Inferior parietal cortex (tissue), 1 donor: ENCODE results near the gene EDIL3.

Experiments
- DNase-seq: peaks from one replicate; pipeline ENCODE4 v3.0.0-alpha.2; 2016; ENCODE audit errors: extremely low spot score

EDIL3 gene

DNA sequence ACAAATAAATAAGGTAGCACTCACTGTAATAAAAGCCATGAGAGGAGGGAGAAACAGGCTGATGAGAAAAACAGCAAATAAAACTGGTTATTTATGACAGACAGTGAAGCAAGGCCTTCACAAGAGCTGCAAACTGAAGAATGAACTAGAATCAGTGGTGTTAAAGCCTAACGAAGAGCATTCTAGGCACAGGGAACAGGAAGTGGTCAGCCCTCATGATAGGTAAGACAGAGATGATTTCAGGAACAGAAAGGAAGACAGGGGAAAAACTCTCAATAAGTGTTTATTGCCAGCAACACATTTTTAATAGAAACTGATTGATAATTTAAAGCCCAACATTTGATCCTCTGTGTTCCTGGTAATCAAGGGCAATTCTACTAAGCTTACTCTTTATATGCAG, 124.5 kb downstream of the EDIL3 start:
- no peak for DNase-seq

DNA sequence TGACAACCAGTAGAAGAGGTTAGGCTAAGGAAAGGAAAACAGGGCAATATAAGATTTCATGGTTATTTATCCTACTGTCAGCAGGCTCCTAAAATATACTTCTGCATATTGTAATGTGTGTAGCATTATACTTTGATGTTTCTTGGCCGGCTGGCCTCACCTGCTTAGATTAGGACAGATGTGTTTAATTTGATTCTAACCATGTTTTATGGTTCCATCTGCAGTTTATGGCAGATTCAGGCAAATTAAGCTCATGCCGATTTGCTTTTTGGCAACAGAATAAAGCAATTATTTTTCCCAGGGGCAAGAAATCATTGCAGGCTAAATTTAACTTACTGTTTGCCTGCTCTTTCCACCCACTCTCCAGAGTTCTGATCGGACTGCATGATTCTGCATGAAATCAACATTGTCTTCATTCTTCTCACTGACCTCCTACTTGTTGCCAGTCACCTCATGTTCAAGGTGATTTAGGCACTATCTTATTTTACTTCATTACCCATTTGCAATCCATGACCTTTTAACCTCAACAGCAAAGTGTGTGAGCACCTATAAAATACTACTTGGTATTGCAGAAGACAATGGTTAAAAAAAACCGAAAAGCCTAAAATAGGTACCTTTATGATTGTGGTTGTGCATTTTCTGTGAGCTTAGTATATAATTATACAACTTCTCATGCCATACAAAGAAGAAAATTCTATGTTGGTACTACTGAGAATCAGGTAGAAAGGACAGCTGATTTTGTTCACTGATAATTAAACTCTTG, 125.2 kb downstream of the EDIL3 start:
- no peak for DNase-seq

- DNase-seq = no peak
Measured at GRCh38 chr5:84257061-84257460, 127.6 kb downstream of the EDIL3 start.

DNA sequence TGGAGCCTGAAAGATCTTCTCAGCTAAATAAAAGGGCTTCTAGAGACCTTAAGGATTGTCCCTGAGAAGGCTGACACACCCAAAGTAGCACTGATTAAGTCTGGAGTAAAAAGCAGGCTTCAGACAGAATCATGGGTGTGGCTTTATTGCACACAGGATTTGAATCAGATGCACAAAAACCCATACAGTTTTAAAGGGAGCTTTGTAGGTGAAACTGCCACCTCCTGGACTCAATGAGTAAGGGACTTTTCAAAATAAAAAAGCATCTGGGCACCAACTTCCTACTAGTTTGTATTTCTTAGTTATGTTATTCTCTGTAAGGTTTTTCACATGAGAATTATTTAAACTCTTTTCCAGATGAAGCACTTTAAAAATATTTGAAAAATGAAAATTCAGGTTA, 129.4 kb downstream of the EDIL3 start:
- no peak for DNase-seq

GRCh38 chr5:84253946-84254345, 130.7 kb downstream of the EDIL3 start:
- DNase-seq = no peak

- no peak for DNase-seq
Measured at GRCh38 chr5:84251503-84251902, 133.2 kb downstream of the EDIL3 start.

DNA sequence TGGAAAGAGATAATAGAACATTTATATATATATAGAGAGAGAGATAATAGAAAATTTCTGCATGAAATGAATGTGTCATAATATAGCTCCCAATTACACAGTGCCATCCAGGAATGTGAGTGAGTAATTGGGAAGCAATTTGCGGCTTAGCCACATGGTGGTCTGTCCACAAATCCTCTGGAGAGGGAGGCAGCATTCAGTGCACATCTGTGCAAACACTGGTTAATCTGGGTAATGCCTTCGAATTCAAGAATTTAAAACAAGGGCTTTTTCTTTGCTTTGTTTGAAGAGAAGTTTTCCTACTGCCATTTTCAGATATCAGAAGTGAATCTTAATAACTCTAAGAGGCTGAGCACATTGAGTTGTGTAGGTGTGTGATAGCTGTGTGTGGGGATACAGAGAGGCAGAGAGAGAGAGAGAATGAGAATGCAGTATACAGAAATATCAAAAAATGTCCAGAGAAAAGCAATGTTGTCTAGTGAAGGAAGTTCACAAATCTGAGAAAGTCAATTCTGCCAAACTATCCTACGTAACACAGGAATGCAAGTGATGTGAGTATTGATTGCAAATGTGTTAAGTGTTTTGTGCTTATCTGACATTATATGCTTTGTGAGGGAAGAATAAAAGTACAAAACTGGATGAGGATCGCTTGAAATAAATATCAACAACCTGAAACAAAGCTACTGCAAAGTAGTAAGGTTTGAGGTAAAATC, 134.6 kb downstream of the EDIL3 start:
- DNase-seq = no peak

GRCh38 chr5:84248013-84248412, 136.7 kb downstream of the EDIL3 start:
- no peak for DNase-seq

GRCh38 chr5:84242286-84242685, 142.4 kb downstream of the EDIL3 start:
- DNase-seq = no peak

- no peak for DNase-seq
Measured at GRCh38 chr5:84239494-84239893, 145.2 kb downstream of the EDIL3 start.

DNA sequence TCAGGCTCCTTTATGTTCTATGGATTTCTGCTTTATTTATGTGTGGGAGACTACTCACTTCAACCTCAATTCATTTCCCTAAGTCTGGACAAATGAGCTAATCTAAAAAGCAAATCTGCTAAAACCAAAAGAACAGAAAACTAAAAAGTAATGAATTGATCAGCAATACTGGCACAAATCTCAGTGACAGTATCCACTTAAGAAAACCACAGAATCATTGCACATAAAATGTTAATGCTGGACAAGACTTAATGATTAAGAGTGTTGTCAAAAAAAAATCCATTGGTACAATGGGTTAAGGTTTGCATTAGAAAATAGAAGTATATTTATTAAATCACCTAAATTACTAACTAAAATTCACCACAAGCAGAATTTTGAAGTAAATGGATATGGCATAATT, 147.6 kb downstream of the EDIL3 start:
- no peak for DNase-seq

DNA sequence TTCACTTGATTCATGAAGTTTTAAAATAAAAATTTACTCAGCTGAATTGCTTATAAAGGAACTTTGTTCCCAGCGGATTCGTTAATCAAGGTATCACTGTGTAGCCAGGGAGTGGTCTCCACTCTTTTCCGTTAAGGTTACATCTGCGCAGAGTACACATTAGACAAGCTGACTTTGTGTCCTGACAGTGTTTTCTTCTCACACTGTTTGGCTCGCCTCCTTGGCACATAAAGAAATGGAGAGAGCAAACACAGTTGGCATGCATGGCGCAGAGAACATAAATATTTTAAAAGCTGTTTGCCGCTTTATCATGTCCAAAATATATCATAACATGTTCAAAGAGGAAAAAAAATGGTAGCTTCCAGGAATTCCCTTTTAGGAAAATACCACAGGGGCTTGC, 153.2 kb downstream of the EDIL3 start:
- DNase-seq = no peak

GRCh38 chr5:84229045-84229444, 155.6 kb downstream of the EDIL3 start:
- no peak for DNase-seq

- no peak for DNase-seq
Measured at GRCh38 chr5:84228266-84228665, 156.4 kb downstream of the EDIL3 start.

- DNase-seq = no peak
Measured at GRCh38 chr5:84227236-84227635, 157.4 kb downstream of the EDIL3 start.

DNA sequence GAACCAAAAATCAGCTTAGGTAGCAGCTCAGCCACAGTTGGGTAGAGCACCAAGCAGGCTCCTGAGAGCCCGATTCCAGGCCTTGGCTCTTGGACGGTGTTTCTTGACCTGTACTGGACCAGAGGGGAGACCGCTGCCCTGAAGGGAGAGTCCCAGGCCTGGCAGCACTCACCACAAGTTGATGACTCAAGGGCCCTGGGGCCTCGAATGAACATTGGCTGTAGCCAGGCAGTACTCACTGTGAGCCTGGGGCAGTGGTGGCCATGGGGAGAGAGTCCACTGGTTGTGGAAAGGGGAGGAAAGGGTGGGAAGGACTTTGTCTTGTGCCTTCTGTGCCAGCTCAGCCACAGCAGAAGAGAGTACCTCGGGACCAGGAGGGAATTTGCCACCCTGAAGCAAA, 166.1 kb downstream of the EDIL3 start:
- no peak for DNase-seq

GRCh38 chr5:84215521-84215920, 169.2 kb downstream of the EDIL3 start:
- DNase-seq = no peak

- DNase-seq = no peak
Measured at GRCh38 chr5:84213861-84214260, 170.8 kb downstream of the EDIL3 start.

DNA sequence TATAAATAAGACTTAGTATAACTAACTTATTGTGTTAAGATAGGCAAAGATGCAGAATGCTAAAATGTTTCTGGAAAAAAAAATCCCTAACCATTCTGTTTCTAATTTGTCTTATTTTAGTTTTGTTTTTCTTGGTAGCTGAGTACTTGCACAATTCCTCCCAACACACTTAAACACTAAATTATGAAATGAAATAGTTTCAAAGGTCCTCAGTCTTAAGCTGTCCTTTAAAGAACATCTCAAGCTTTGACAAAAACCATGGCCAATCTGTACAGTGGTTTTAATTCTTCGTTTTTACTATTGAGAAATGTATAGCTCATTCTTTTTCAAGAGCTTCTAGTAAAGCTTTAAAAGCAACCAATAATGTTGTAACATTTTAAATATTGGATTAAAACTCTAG, 171.5 kb downstream of the EDIL3 start:
- no peak for DNase-seq

DNA sequence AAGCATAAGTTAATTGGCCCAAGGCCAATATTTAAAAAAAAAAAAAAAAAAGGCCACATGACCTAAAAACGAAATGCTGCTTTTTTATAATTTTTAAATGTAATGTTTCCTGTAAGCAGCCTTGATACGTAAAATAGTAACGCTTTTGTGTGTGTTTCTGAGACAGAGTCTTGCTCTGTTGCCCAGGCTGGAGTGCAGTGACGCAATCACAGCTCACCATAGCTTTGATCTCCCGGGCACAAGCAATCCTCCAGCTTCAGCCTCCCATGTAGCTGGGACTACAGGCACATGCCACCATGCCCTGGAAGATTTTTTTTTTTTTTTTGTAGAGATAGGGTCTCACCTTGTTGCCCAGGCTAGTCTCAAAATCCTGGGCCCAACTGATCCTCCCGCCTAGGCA, 179.9 kb downstream of the EDIL3 start:
- DNase-seq = no peak

- DNase-seq = no peak
Measured at GRCh38 chr5:84202136-84202535, 182.5 kb downstream of the EDIL3 start.

GRCh38 chr5:84197538-84197937, 187.1 kb downstream of the EDIL3 start:
- DNase-seq = no peak

- no peak for DNase-seq
Measured at GRCh38 chr5:84191281-84191680, 193.4 kb downstream of the EDIL3 start.

- DNase-seq = no peak
Measured at GRCh38 chr5:84184857-84185256, 199.8 kb downstream of the EDIL3 start.
